HG02885 (cell line): ENCODE measurements around the gene PPP1R7.

Experiments used
- ATAC-seq: cut with Tn5 transposase; IDR thresholded peaks from one replicate; pipeline ENCODE4 v1.9.1; 2021; ENCODE audit warnings: mild to moderate bottlenecking; ENCODE audit not compliant: unreplicated experiment, poor library complexity

The PPP1R7 gene

DNA sequence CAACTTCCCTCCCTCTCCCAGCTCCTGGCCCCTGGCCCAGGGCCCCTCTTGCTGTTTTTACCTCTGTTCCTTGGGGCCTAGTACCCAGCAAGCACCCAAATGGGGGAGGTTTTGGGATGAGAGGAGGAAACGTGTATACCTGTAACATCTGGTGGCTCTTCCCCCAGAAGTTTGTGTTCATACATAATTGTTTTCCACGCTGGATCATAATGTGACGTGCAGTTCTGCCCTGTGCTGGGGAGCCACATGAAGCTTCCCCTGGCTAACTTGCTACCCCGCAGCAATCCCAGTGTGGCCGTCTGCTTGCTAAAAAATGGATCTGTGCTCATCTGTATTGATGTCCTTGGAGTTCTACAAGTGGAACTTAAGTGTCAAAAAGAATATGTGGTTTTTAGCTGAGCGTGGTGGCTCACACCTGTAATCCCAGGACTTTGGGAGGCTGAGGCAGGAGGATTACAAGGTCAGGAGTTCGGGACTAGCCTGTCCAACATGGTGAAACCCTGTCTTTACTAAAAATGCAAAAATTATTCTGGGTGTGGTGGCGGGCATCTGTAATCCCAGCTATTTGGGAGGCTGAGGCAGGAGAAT lies 74.7 kb downstream of the PPP1R7 start:
- ATAC-seq, result no peak

DNA sequence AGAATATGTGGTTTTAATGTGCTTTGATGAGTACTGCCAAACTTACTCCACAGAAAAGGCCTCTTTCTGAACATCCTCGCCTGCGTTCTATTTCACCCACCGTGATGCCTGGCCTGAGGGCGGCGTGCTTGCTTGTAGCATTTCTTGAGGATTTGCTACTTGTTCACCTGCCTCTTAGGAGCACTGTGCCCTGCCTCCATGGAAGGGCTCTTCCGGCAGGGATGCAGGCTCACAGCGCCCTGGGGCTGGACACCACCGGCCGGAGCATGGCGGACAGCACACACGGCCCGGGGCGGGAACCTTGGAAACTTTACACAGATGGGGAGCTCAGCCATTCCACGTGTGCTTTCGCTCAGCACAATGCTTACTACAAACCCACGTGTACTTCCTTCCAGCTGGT lies 75.3 kb downstream of the PPP1R7 start:
- ATAC-seq, result no peak

DNA sequence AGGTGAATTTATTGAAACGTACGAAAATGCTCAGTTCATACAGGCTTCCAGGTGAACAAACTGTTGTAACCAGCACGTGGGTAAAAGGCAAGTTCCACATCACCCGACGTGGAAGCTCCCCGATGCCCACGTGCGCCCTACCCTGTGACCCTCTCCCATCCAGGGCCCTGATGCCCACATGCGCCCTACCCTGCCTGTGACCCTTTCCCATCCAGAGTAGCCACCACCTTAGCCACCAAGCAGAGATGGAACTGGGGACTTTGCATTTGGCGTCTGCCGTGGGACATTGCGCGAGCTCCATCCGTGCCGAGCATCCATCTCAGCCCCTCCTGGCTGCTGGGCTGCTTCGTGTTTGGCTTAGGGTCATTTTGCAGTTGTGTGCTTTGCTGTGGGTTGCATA lies 75.7 kb downstream of the PPP1R7 start:
- ATAC-seq, result no peak

DNA sequence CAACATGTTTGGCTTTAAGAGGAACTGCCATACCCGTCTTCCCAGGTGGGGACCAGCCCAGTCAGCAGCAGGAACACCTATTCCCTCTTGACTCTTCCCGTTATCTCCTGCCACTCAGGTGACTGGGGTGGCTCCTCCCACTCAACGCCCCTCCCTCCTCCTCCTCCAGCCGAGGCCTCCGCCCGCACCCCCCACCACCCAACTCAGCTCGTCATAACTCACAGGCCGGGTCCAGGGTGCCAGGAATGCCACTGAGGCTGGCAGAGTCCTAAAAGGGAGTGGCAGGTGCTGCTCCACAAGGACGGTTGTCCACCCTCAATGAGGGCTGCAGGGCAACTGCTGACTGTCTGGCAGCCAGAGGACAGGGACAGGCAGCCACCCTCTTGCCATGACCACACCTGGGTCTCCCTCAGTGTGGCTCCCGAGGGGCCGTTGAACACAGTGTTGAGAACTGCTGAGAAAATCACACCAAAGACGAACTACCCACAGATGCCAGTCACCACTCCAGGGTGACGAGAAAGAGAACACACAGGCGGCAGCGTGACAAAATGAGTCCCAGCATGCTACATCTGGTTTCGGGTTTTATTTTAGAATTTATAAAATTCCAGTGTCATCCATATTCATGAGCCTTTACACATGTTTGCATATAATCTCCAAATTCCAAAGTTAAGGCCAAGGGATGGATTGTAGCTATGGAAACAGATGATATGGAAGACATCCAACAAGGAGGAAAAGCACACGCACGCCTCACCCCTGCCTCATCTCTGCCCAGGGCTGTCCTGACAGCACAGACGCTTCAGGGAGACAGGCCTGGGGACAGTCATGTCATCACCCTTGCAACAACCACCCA lies 76.7 kb downstream of the PPP1R7 start:
- ATAC-seq, result no peak

DNA sequence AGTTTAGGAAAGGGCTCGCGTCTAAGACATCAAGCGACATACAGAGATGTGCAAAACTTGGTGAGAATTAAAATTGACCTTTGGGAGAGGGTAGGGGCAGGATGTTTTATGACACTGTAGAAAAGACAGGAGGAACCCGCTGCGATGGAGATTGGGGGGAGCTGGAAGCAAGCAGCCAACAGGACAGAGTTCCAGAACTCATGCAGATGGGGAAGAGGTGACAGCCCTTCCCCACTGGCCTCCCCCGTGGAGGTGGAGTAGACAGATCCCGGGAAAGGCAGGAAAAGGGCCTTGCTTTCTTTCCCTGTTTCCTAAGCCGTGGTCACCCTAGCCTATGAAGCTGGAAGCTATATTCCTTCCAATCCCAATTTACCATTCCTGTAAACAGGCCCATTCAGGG lies 77.3 kb downstream of the PPP1R7 start:
- no peak for ATAC-seq

DNA sequence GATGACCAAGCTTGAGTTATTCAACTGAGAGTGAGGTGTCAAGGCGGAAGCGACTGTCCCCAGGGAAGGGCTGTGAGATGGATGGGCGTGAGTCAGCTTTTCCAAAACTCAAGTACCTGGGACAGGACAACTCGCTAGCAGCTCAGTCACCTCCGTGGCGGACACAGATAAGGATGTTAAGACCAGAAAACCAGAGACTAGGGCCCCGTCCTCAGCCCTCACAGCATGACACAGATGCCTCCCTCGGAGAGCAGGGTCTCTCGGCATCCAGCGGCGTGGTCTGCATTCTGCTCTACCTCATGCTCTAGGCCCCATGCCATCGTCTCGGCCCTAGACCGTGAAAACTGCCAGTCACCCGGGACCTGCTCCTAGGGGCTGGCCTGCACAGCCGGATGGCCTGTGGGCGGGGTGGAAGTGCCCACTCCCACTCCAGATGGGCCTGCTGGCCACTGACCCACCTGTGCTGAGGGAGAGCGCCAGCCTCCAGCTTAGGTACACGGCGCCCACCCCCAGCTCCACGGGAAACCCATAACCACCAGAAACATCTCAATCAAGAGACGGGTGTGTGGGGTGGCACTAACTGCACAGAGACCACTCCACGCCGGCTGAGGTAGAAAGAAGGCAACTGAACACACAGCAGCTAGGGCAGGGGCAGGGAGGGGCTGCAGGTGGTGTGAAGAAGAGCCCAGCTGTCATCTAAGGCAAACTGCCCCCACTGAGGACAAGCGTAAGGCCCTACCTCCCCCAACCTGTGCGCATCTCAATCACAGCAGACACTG lies 78.0 kb downstream of the PPP1R7 start:
- ATAC-seq, result no peak

DNA sequence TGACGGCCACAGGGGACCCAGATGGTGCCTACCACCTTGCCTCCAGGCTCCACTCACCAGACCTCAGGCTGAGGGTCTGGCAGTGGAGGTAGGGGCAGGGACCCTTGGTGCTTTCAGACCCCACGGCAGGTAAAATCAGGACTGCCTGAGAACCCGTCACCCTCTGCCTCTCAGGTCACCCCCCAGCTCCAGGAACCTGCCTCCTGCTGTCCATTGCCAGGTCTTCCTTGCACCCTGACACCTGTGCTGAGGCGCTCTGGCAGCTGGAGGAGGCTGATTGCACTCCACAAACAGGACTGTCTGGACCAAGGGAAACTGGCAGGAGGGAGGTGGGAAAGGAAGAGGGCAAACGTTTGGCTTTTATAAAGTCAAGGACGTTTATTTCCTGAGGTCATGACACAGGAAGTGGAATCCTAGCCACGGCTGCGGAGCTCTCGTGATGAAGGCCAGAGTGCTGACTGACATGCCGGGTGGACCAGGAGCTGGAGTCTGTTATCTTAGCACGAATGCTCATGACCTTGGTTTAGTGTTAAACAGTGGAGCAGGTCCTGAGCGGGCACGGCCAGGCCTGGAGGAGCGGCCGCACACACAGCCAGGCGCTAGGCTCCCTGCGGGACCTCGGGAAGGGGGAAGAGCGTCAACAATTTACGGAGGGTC lies 78.7 kb downstream of the PPP1R7 start:
- ATAC-seq, result no peak

DNA sequence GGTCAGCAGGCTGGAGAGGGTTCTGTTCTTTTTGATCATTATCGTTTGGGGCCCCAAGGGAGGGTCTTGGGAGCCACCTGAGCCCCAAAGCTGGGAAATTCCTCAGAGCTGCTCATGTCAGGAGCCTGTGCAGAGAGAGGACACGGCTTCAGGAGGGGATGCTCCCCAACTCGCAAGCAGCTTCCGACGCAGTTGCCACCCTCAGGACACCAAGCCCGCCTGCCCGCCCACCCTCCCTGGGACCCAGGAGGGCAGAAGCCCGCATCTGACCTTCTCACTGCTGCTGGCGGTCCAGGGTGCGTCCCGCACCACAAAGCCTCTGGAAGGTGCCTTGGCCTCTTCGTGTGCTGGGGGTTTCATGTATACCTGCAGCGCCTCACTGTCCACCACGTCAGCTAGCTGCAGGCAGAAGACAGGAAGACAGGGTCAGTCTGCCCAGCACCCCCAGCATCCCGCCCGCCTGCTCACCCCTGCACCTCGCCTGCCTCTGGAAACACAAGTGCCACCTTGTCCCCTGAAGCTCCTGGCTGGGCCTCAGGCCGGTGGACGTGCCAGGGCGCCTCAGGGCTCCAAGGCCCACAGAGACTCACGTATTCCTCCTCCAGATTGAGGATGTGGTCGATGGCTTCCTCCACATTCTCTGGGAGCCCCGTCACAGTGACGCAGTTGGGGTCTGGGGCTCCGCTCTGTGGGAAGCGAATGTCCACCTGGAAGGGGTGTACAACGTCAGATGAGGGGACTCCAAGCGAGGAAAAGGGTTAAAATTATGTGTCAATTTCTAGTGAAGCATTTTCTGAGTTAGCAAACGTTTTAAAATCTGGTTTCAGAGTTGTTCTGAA lies 79.5 kb downstream of the PPP1R7 start:
- no peak for ATAC-seq

DNA sequence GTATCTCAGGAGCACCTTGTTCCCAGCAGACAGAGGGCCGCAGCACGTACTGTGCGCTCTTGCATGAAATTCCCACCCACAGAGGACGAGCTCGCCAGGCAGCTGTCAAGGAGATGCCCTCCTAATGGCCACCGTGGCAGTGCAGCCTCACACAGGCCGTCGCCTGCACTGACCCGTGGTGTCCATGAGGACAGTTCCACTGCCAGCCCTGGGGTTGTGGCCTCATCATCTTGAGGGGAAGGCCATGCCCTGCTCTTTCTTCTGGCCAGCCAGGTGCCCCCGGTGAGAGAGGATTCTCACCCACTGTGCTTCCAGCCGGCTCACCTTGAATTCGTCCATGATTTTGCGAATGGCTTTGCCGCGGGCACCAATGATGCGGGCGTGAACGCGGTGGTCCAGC lies 80.2 kb downstream of the PPP1R7 start:
- ATAC-seq, result no peak

DNA sequence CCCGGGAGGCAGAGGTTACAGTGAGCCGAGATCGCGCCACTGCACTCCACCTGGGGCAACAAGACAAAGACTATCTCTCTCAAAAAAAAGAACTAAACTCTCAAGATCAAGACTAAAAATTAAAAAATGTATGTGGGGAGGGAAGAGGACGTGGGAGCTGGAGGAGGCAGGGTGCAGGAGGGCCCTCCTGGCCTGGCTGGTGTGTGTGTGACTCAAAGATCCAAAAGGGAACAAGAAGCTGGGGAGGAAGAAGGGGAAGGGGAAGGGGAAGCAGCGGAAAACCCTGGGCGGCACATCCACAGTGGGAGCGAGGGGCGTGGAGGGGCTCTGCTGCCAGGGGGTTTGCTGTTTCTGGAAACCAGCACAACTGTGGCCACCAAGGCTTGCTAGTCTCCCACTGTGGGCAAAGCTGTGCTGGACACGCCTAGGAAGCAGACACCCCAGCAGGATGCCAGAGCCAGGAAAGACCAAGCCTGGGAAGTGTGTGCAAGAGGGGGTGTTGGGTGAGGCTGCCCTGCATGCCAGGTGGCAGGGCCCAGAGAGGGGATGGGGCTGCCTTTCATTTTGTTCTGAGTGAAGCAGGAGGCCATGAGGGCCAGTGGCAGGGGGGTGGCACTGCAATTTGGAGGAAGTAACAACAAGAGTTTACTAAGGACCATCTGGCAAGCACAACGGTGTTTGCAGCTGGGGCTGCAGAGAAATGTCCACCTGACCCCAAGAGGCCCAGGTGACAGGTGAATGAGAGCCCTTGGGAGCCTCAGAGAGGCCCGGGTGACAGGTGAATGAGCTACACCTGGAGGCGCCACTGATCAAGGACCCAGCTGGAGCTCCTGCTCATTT lies 82.7 kb downstream of the PPP1R7 start:
- ATAC-seq, result no peak
